SU-DHL-6 (cell line): ENCODE data around the gene ZNF519.

Experiments
- EZH2phosphoT487 ChIP-seq: fragments of 200-600 bp; sonication (generic), shearing (Covaris generic); conservative IDR thresholded peaks from 2 replicates; pipeline ENCODE4 v1.6.1; 2018; ENCODE audit warnings: mild to moderate bottlenecking, antibody characterized with exemption, low read length, moderate library complexity, mixed read lengths
- TF ChIP-seq, protein P1 (sequence below): fragments of 200-600 bp; sonication (generic); IDR thresholded peaks from one replicate; pipeline ENCODE4 v1.5.1; 2017; ENCODE audit warnings: antibody characterized with exemption, mild to moderate bottlenecking, low read length, moderate library complexity; ENCODE audit not compliant: insufficient read depth, poor library complexity, severe bottlenecking

DNA sequence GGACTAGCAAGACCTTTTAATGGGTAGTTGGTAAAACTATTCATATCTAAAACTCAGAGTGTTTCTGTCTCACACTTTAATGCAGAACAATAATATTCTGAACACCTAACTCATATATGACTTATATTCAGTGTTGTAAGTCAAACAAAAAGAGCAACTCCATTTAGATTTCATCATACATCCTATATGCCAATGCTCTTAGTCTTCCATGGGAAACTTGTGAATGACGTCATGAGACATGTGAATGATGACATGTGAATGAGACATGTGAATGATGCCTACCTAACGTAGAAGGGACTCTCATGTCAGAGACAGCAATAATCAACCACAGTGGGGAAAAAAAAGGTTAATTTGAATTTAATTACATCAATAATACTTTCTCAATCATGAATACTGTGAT is 28.0 kb downstream of the ZNF519 start:
- TF ChIP-seq EZH2phosphoT487 = no peak
- TF ChIP-seq, protein P1, sequence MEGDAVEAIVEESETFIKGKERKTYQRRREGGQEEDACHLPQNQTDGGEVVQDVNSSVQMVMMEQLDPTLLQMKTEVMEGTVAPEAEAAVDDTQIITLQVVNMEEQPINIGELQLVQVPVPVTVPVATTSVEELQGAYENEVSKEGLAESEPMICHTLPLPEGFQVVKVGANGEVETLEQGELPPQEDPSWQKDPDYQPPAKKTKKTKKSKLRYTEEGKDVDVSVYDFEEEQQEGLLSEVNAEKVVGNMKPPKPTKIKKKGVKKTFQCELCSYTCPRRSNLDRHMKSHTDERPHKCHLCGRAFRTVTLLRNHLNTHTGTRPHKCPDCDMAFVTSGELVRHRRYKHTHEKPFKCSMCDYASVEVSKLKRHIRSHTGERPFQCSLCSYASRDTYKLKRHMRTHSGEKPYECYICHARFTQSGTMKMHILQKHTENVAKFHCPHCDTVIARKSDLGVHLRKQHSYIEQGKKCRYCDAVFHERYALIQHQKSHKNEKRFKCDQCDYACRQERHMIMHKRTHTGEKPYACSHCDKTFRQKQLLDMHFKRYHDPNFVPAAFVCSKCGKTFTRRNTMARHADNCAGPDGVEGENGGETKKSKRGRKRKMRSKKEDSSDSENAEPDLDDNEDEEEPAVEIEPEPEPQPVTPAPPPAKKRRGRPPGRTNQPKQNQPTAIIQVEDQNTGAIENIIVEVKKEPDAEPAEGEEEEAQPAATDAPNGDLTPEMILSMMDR = no peak
